Measurements from ENCODE around the gene CNOT6.

GRCh38 chr5:180522330-180522729 is 28.2 kb downstream of the CNOT6 start:
- TF ChIP-seq CTCF (IDR thresholded peaks at IDR 0.05) (no peak), POLR2A (IDR thresholded peaks at IDR 0.05) (no peak)

Measured in thyroid gland (tissue), 4 donors.